ENCODE data around the gene SLC30A4.

The SLC30A4 gene

DNA sequence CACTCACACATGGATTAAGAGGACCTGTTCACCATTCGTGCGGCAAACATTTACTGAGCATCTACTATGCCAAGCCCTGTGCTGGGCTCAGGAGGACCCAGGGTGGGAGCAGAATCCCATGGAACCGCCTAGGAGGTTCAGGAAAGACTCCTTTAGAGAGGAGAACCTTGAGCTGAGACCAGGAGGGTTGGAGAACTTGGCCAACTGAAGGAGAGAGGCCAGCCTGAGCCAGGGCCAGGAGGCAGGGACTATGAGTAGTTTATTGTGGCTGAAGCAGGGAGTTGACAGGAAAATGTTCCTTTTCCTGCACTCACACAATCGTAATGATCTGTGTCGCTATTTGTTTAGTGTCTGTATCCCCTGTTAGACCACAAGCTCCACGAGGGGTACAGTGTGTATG is 71.3 kb downstream of the SLC30A4 start:
- DNase-seq (ENCODE audit: low read depth): no peak

GRCh38 chr15:45449916-45450867 is 72.4 kb downstream of the SLC30A4 start:
- DNase-seq (ENCODE audit: low read depth): no peak

GRCh38 chr15:45449395-45449794 is 73.2 kb downstream of the SLC30A4 start:
- DNase-seq (ENCODE audit: low read depth): no peak

GRCh38 chr15:45448066-45448915 is 74.3 kb downstream of the SLC30A4 start:
- DNase-seq (ENCODE audit: low read depth): no peak

DNA sequence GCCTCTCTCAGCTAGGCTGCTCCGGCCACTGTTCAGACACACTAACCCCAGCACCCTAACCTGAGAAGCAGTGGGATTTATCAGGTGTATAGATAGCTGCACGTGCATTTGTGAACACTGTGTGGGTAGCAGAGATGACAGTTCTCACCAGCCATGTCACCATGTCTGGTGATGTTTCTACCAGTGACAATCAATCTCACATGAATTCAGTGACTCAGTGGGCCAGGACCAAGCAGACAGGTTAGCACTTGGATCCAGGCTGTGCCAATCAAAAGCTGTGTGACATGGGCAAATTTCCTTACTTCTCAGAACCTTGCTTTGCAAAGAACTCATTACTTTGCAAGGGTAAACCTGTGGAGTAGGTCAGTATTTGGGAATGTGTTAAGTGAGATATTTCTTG is 78.9 kb downstream of the SLC30A4 start:
- DNase-seq (ENCODE audit: low read depth): no peak

DNA sequence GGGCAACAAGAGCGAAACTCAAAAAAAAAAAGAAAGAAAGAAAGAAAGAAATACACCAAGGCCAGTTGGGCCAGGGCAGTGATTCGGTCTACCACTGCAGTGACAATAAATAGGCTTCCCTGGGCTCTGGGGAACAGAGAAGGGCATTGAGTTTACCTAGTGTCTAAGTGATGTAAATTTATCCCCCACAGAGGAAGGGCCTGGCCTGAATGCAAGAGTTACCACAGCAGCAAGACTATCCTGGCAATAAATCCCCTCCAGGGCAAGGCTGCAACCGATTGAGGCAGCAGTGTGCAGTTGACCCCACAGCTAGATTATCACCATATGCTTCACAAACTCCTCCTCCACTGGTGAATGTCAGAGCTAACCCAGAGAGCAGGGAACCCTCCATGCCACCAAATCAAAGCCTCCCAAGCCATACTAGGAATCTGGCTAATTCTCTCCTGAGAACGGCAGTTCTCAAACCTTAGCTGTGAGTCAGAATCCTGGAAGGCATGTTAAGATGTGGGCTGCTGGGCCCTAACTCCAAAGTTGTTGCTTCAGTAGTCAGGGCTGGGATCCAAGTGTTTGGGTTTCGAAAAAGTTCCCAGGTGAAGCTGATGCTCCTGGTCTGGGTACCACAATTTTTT is 79.9 kb downstream of the SLC30A4 start:
- DNase-seq (ENCODE audit: low read depth): no peak

- no peak for DNase-seq (ENCODE audit: low read depth)
Observed at GRCh38 chr15:45441686-45442085, 80.9 kb downstream of the SLC30A4 start.

GRCh38 chr15:45441036-45441435 is 81.5 kb downstream of the SLC30A4 start:
- no peak for DNase-seq (ENCODE audit: low read depth)

- no peak for DNase-seq (ENCODE audit: low read depth)
Observed at GRCh38 chr15:45439521-45440260, 82.9 kb downstream of the SLC30A4 start.

- DNase-seq (ENCODE audit: low read depth): no peak
Observed at GRCh38 chr15:45435124-45435903, 87.2 kb downstream of the SLC30A4 start.

GRCh38 chr15:45434078-45434567 is 88.4 kb downstream of the SLC30A4 start:
- DNase-seq (ENCODE audit: low read depth): no peak

- DNase-seq (ENCODE audit: low read depth): no peak
Observed at GRCh38 chr15:45431511-45431910, 91.0 kb downstream of the SLC30A4 start.

GRCh38 chr15:45429941-45430792 is 92.4 kb downstream of the SLC30A4 start:
- peak; percentile 61 for DNase-seq (ENCODE audit: low read depth)

Data from T-helper 22 cell (primary cell).